Mesenchymal stem cell (in vitro differentiated cells and primary cell): ENCODE data around the gene TC2N.

Experiments used
- DNase-seq: peaks from one replicate; pipeline ENCODE4 v3.0.0-alpha.2; 2013
- H2AFZ ChIP-seq: one replicate; pipeline ENCODE4 v1.6.1; 2013; ENCODE audit warnings: low read depth, mild to moderate bottlenecking, control low read depth, inconsistent platforms, low read length, moderate library complexity
- H2AK5ac ChIP-seq: 2 replicates; pipeline ENCODE4 v1.6.1; 2013; ENCODE audit warnings: low read length, moderate library complexity, mild to moderate bottlenecking, inconsistent platforms; ENCODE audit not compliant: severe bottlenecking
- H2BK120ac ChIP-seq: one replicate; pipeline ENCODE4 v1.6.1; 2013; ENCODE audit warnings: low read depth, mild to moderate bottlenecking, inconsistent platforms, low read length, moderate library complexity
- H2BK12ac ChIP-seq, 2 experiments: one replicate each; pipeline ENCODE4 v1.6.1; 2013; ENCODE audit warnings: inconsistent platforms in 2 of 2, low read length in 2 of 2, mild to moderate bottlenecking in 2 of 2, moderate library complexity in 2 of 2, control low read depth in 1 of 2
- H2BK15ac ChIP-seq: one replicate; pipeline ENCODE4 v1.6.1; 2013; ENCODE audit warnings: mild to moderate bottlenecking, low read depth, inconsistent platforms; ENCODE audit not compliant: poor library complexity, severe bottlenecking
- H2BK5ac ChIP-seq: 2 replicates; pipeline ENCODE4 v1.6.1; 2013; ENCODE audit warnings: low read depth, mild to moderate bottlenecking, low read length, control low read depth, inconsistent platforms; ENCODE audit not compliant: poor library complexity, severe bottlenecking
- H3K14ac ChIP-seq, 2 experiments: one replicate each; pipeline ENCODE4 v1.6.1; 2013; ENCODE audit warnings: inconsistent platforms in 2 of 2, low read length in 2 of 2, control low read depth in 1 of 2, mild to moderate bottlenecking in 1 of 2, moderate library complexity in 1 of 2
- H3K18ac ChIP-seq, 2 experiments: one replicate each; pipeline ENCODE4 v1.6.1; 2013; ENCODE audit warnings: inconsistent platforms in 2 of 2, low read length in 2 of 2, control low read depth in 1 of 2, low read depth in 1 of 2, mild to moderate bottlenecking in 1 of 2
- H3K23ac ChIP-seq, 2 experiments: one replicate each; pipeline ENCODE4 v1.6.1; 2013; ENCODE audit warnings: inconsistent platforms in 2 of 2, low read length in 2 of 2, mild to moderate bottlenecking in 2 of 2, moderate library complexity in 2 of 2, control low read depth in 1 of 2
- H3K27ac ChIP-seq: 2 replicates; pipeline ENCODE4 v1.5.1; 2013; ENCODE audit warnings: mild to moderate bottlenecking, moderate library complexity, low read length, control low read depth, inconsistent platforms; ENCODE audit not compliant: poor library complexity, severe bottlenecking
- H3K27me3 ChIP-seq, 2 experiments: 2 replicates each; pipeline versions ENCODE4 v1.6.1 to v1.7.0; 2013; ENCODE audit warnings: low read length in 2 of 2, mild to moderate bottlenecking in 2 of 2, moderate library complexity in 2 of 2, control low read depth in 1 of 2, inconsistent platforms in 1 of 2; ENCODE audit not compliant: control insufficient read depth in 1 of 2, insufficient read depth in 1 of 2
- H3K36me3 ChIP-seq, 2 experiments: 2 replicates each; pipeline versions ENCODE4 v1.6.1 to v1.7.0; 2013; ENCODE audit warnings: low read length in 2 of 2, control low read depth in 1 of 2, inconsistent platforms in 1 of 2, low read depth in 1 of 2, mild to moderate bottlenecking in 1 of 2; ENCODE audit not compliant: insufficient read depth in 2 of 2, control insufficient read depth in 1 of 2
- H3K4ac ChIP-seq, 2 experiments: one replicate each; pipeline ENCODE4 v1.6.1; 2013; ENCODE audit warnings: inconsistent platforms in 2 of 2, low read length in 2 of 2, mild to moderate bottlenecking in 2 of 2, moderate library complexity in 2 of 2, control low read depth in 1 of 2, low read depth in 1 of 2
- H3K4me1 ChIP-seq: 2 replicates; pipeline ENCODE4 v1.6.1; 2013; ENCODE audit warnings: low read depth, low read length, control low read depth; ENCODE audit not compliant: control insufficient read depth, insufficient read depth
- H3K4me2 ChIP-seq: 2 replicates; pipeline ENCODE4 v1.6.1; 2013; ENCODE audit warnings: low read length, mild to moderate bottlenecking, inconsistent platforms; ENCODE audit not compliant: poor library complexity, severe bottlenecking
- H3K4me3 ChIP-seq, 2 experiments: 2 replicates each; pipeline versions ENCODE4 v1.5.1 to v1.7.0; 2013; ENCODE audit warnings: low read length in 2 of 2, mild to moderate bottlenecking in 2 of 2, control low read depth in 1 of 2, low read depth in 1 of 2; ENCODE audit not compliant: insufficient read depth in 1 of 2
- H3K79me1 ChIP-seq: replicated peaks from 2 replicates; pipeline ENCODE4 v1.6.1; 2013; ENCODE audit warnings: mild to moderate bottlenecking, control low read depth, low read length, inconsistent platforms; ENCODE audit not compliant: poor library complexity, severe bottlenecking
- H3K9ac ChIP-seq: 2 replicates; pipeline ENCODE4 v1.7.0; 2013; ENCODE audit warnings: mild to moderate bottlenecking, low read length, moderate library complexity
- H3K9me3 ChIP-seq: 2 replicates; pipeline ENCODE4 v1.7.0; 2013; ENCODE audit warnings: mild to moderate bottlenecking, low read length; ENCODE audit not compliant: control insufficient read depth
- H4K8ac ChIP-seq: one replicate; pipeline ENCODE4 v1.6.1; 2013; ENCODE audit warnings: inconsistent platforms, mild to moderate bottlenecking, low read length, moderate library complexity
- H4K91ac ChIP-seq: one replicate; pipeline ENCODE4 v1.6.1; 2013; ENCODE audit warnings: mild to moderate bottlenecking, low read length, inconsistent platforms
- WGBS: methylation state at CpG from one replicate; pipeline ENCODE4 v1.1.7; 2013; ENCODE audit warnings: mixed read lengths; 5-methylcytosine and 5-hydroxymethylcytosine counted together

The TC2N gene

GRCh38 chr14:91753501-91754128 lies 113.7 kb downstream of the TC2N start:
- no peak overlapping the region for H3K14ac ChIP-seq
- DNase-seq = no peak
- no peak overlapping the region for H2BK12ac ChIP-seq
- H3K9ac ChIP-seq = no peak overlapping the region
- no peak overlapping the region for H3K18ac ChIP-seq
- no peak overlapping the region for H3K27ac ChIP-seq
- H2BK15ac ChIP-seq = no peak overlapping the region
- H4K8ac ChIP-seq = no peak overlapping the region
- H3K23ac ChIP-seq = no peak overlapping the region
- no peaks in the 10 kb centered on the region for H3K79me1 ChIP-seq
- H2AFZ ChIP-seq = no peak overlapping the region
- no peak overlapping the region for H2BK5ac ChIP-seq
- no peak overlapping the region for H3K4me3 ChIP-seq
- no peaks in the 10 kb centered on the region for H3K9me3 ChIP-seq
- no peaks in the 10 kb centered on the region for H3K4me1 ChIP-seq
- no peaks in the 10 kb centered on the region for H3K36me3 ChIP-seq
- H3K27me3 ChIP-seq = no peaks in the 10 kb centered on the region
- no peak overlapping the region for H3K4ac ChIP-seq
- H3K4me2 ChIP-seq = no peak overlapping the region
- 62% methylated on average over 4 of the region's 4 CpGs for WGBS
- no peak overlapping the region for H4K91ac ChIP-seq
- no peak overlapping the region for H2BK120ac ChIP-seq
- no peak overlapping the region for H2AK5ac ChIP-seq

GRCh38 chr14:91752961-91753360 lies 114.4 kb downstream of the TC2N start:
- no peak overlapping the region for H3K14ac ChIP-seq
- no peak for DNase-seq
- H4K8ac ChIP-seq = no peak overlapping the region
- no peak overlapping the region for H3K4me2 ChIP-seq
- no peaks in the 10 kb centered on the region for H3K4me1 ChIP-seq
- no peak overlapping the region for H2BK5ac ChIP-seq
- H2BK12ac ChIP-seq = no peak overlapping the region
- no peak overlapping the region for H3K9ac ChIP-seq
- H3K4me3 ChIP-seq = no peak overlapping the region
- H3K27me3 ChIP-seq = no peaks in the 10 kb centered on the region
- no peak overlapping the region for H3K27ac ChIP-seq
- no peak overlapping the region for H4K91ac ChIP-seq
- H3K4ac ChIP-seq = no peak overlapping the region
- 63% methylated on average over 1 of the region's 1 CpG for WGBS
- no peak overlapping the region for H2BK15ac ChIP-seq
- H3K9me3 ChIP-seq = no peaks in the 10 kb centered on the region
- H2AK5ac ChIP-seq = no peak overlapping the region
- no peak overlapping the region for H3K23ac ChIP-seq
- H3K79me1 ChIP-seq = no peaks in the 10 kb centered on the region
- no peak overlapping the region for H3K18ac ChIP-seq
- H2AFZ ChIP-seq = no peak overlapping the region
- H3K36me3 ChIP-seq = no peaks in the 10 kb centered on the region
- H2BK120ac ChIP-seq = no peak overlapping the region

- Histone ChIP-seq H4K91ac (no peak overlapping the region), H3K4ac (no peak overlapping the region), H3K14ac (no peak overlapping the region), H2AFZ (no peak overlapping the region), H2BK15ac (no peak overlapping the region), H2BK120ac (no peak overlapping the region), H3K9me3 (no peaks in the 10 kb centered on the region), H3K23ac (no peak overlapping the region), H3K27me3 (no peaks in the 10 kb centered on the region), H3K4me2 (no peak overlapping the region), H3K18ac (no peak overlapping the region), H2AK5ac (no peak overlapping the region), H3K9ac (no peak overlapping the region), H3K4me3 (no peak overlapping the region), H3K79me1 (no peaks in the 10 kb centered on the region), H3K4me1 (no peaks in the 10 kb centered on the region), H4K8ac (no peak overlapping the region), H3K36me3 (no peaks in the 10 kb centered on the region), H2BK12ac (no peak overlapping the region), H3K27ac (no peak overlapping the region), H2BK5ac (no peak overlapping the region)
- DNase-seq = no peak
- WGBS = 66% methylated on average over 2 of the region's 2 CpGs
These were observed 115.6 kb downstream of the TC2N start for GRCh38 chr14:91751719-91752118.

- Histone ChIP-seq H3K18ac (no peak overlapping the region), H3K79me1 (no peaks in the 10 kb centered on the region), H3K4me1 (no peaks in the 10 kb centered on the region), H2AFZ (no peak overlapping the region), H3K4me2 (no peak overlapping the region), H2BK12ac (no peak overlapping the region), H2BK15ac (no peak overlapping the region), H3K4me3 (no peak overlapping the region), H3K23ac (no peak overlapping the region), H2BK120ac (no peak overlapping the region), H4K8ac (no peak overlapping the region), H3K4ac (no peak overlapping the region), H2AK5ac (no peak overlapping the region), H3K27ac (no peak overlapping the region), H3K9me3 (no peaks in the 10 kb centered on the region), H3K9ac (no peak overlapping the region), H3K14ac (no peak overlapping the region), H3K36me3 (no peaks in the 10 kb centered on the region), H2BK5ac (no peak overlapping the region), H3K27me3 (no peaks in the 10 kb centered on the region), H4K91ac (no peak overlapping the region)
- no peak for DNase-seq
- WGBS = 89% methylated on average over 3 of the region's 3 CpGs
These were observed 116.6 kb downstream of the TC2N start for GRCh38 chr14:91750634-91751198.
